ENCODE data around the gene GPC5.

GPC5 gene

GRCh38 chr13:91714855-91715254, 316.4 kb downstream of the GPC5 start:
- DNase-seq = no peak

GRCh38 chr13:91716436-91717065, 318.1 kb downstream of the GPC5 start:
- DNase-seq = no peak

GRCh38 chr13:91719033-91719432, 320.6 kb downstream of the GPC5 start:
- DNase-seq = no peak

GRCh38 chr13:91721413-91721812, 323.0 kb downstream of the GPC5 start:
- DNase-seq = no peak

GRCh38 chr13:91722267-91722884, 324.0 kb downstream of the GPC5 start:
- DNase-seq = no peak

- DNase-seq = no peak
Observed at GRCh38 chr13:91724591-91724990, 326.2 kb downstream of the GPC5 start.

- no peak for DNase-seq
Observed at GRCh38 chr13:91725646-91726045, 327.2 kb downstream of the GPC5 start.

GRCh38 chr13:91726671-91727070, 328.2 kb downstream of the GPC5 start:
- DNase-seq = no peak

GRCh38 chr13:91729859-91730258, 331.4 kb downstream of the GPC5 start:
- DNase-seq = no peak

GRCh38 chr13:91739751-91740150, 341.3 kb downstream of the GPC5 start:
- no peak for DNase-seq

GRCh38 chr13:91740756-91741155, 342.3 kb downstream of the GPC5 start:
- DNase-seq = no peak

- DNase-seq = no peak
Observed at GRCh38 chr13:91741925-91742324, 343.5 kb downstream of the GPC5 start.

- no peak for DNase-seq
Observed at GRCh38 chr13:91744284-91744683, 345.9 kb downstream of the GPC5 start.

- DNase-seq = no peak
Observed at GRCh38 chr13:91745967-91746366, 347.5 kb downstream of the GPC5 start.

GRCh38 chr13:91747186-91747585, 348.8 kb downstream of the GPC5 start:
- no peak for DNase-seq

- no peak for DNase-seq
Observed at GRCh38 chr13:91748416-91749089, 350.1 kb downstream of the GPC5 start.

- DNase-seq = no peak
Observed at GRCh38 chr13:91758724-91759123, 360.3 kb downstream of the GPC5 start.

GRCh38 chr13:91762957-91763356, 364.5 kb downstream of the GPC5 start:
- no peak for DNase-seq

- DNase-seq = no peak
Observed at GRCh38 chr13:91764527-91764926, 366.1 kb downstream of the GPC5 start.

GRCh38 chr13:91767651-91768050, 369.2 kb downstream of the GPC5 start:
- DNase-seq = no peak

GRCh38 chr13:91768746-91769145, 370.3 kb downstream of the GPC5 start:
- no peak for DNase-seq

- no peak for DNase-seq
Observed at GRCh38 chr13:91771229-91771628, 372.8 kb downstream of the GPC5 start.

GRCh38 chr13:91773591-91774227, 375.3 kb downstream of the GPC5 start:
- no peak for DNase-seq
